GM19328 (cell line): ENCODE results near the gene C1orf185.
A peak's percentile ranks its signal among the peaks of the same experiment; 100 is the strongest.
"Not testable (repeated sequence)": the region's sequence is repeated elsewhere in the genome, so short reads cannot be mapped to it uniquely, and the experiment has no call there.

Source experiments
- ATAC-seq: cut with Tn5 transposase; IDR thresholded peaks from one replicate; pipeline ENCODE4 v1.9.1; 2021; ENCODE audit warnings: mild to moderate bottlenecking, moderate library complexity; ENCODE audit not compliant: unreplicated experiment

Gene C1orf185

GRCh38 chr1:51101976-51102375 lies at the start of gene C1orf185:
Gene C1orf185 (plus strand): TSS chr1:51102228. CDS start chr1:51102234, 6 bp downstream.
- ATAC-seq = no peak

- no peak for ATAC-seq
Measured at GRCh38 chr1:51058858-51059257, 43.2 kb upstream of the C1orf185 start.

DNA sequence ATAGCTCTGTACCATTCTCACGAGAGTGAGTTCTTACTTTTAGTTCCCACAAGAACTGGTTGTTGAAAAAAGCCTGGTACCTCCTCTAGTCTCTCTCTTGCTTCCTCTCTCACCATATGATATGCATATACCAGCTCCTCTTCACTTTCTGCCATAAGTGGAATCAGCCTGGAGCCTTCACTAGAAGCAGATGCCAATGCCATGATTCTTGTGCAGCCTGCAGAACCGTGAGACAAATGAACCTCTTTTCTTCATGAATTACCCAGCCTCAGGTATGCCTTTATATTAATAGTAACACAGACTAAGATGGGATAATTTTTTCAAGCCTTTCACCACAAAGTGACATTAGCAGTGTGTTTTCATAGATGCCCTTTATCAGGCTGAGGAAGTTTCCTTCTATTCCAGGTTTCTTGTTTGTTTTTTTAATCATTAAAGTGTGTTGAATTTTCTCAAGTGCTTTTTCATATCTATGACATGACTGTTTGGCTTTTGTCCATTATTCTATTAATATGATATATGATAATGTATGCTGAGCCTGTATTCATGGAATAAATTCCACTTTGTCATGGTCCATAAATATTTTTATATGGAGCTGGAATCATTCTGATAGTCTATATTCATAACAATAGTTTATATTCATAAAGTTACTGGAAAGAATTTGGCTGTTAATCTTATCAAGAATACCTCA lies 40.7 kb upstream of the C1orf185 start:
- ATAC-seq = no peak

DNA sequence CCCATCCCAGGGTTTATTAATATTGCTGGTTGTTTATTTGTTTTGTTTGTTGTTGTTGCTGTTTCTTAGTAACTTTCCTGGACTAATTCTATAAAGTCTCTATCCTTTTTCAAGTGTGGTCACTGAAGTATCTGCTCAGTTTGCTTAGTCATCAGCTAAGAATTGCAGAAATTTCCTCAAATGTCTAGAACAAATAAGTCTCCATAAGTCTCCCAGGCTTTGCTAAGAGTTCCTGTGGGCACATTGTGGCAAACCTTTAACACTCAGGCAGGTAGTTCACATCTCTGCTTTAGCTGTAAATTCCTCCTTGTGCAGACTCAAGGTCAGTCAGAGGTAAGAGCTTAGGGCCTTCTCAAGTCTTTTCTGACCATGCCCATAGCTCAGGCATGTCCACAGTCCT lies 38.9 kb upstream of the C1orf185 start:
- no peak for ATAC-seq

DNA sequence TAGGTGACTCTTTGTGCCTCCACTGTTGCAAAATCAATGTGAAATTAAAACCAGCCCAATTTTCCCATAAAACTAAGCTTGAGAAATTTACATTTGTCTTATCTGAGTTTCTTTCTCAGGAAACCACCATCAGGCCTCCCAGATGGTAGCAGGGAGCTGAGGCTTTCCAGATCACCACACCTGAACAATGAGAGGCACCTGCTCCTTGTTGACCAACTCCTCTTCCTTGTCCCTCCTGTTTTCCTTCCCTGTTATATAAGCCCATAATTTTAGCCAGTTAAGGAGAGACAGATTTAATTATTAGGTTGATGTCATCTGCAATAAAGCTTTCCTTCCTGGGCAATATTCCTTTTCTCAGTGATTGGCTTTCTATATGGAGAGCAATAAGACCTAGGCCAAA lies 32.0 kb upstream of the C1orf185 start:
- ATAC-seq = no peak

DNA sequence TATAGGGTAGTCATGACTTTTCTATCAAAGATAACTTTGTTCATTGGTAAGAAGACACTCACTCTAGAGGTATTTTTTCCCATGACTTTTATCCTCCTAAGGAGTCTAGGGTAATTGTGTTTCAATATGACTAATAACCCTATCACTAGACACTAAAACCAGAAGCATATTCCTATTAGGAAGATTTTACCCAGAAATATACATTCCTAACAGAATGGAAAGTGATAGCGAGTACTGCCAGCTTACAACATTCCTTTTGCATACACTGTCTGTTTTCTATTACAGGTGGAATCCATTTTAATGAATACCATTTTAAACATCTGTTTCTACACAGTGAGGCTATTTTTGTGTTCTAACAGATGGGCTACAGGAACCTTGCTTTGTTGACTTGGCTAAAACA lies 31.4 kb upstream of the C1orf185 start:
- ATAC-seq = no peak

DNA sequence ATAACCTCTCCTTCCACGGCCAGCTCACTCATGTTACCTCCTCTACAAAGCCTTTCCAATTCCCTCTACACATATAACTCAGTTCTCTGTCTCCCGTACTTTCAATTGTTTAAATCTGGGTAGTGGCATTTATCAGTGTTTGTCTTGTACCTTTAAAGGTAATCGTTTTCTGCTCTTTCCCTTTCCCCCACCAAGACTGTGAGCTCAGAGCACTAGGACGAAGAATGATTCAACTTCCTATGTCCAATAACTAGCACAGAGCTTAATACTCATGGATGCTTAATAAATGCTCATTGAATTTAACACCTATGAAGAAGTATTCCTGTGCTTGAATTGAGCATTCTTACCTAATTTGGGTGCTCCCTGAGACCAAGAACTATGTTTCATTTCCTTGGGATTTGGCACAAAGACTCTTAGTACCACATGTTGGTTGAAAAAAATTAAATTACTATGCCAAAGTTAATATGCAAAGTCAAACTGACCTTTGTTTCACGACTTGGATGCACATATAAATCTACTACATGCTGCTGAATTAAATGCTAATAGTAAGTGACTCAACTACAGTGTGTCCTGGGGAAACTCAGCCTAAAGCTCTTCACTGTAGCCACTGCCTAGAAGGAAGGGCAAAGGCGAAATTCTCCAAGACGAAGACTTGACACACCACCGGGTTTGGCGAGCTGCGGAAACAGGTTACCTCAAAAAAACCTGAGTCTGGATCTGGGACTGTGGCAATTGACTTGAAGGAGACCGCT lies 30.6 kb upstream of the C1orf185 start:
- ATAC-seq = no peak

- no peak for ATAC-seq
Measured at GRCh38 chr1:51072043-51072439, 30.0 kb upstream of the C1orf185 start.

DNA sequence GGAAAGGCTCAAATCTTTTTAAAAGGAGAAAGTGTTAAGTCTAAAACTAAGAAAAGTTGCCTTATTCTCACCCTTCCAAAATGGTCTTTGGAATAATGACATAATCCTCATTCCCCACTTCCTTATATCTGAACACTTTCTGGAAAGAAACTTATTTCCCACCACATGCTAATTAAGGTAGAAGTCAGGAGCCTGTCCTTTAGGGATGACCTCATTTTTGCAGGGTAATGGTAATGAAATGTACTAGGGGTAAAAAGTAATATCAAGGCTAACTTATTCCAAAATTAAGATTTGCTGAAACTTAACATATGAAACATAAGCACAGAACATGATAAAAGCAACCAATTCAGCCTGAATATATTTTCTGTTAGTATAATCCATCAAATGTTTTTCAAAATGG lies 29.4 kb upstream of the C1orf185 start:
- no peak for ATAC-seq

DNA sequence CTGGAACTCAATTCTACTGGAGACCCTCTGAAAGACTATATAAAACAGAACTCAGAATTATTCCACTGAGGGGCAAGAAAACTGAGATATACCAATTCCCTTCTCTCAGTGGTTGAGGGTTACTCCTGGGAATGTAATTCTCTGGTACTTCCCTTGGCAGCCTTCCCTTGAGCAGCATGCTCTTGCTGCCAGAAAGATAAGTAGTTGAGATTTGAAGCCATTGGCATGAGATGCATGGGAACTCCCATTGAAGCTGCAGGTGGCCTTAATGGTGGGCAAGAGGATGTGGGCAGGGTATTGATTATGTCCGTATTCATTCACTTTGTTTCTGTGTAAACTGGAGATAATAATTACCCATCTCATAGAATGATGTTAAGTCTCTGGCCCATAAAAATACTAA lies 28.6 kb upstream of the C1orf185 start:
- no peak for ATAC-seq

DNA sequence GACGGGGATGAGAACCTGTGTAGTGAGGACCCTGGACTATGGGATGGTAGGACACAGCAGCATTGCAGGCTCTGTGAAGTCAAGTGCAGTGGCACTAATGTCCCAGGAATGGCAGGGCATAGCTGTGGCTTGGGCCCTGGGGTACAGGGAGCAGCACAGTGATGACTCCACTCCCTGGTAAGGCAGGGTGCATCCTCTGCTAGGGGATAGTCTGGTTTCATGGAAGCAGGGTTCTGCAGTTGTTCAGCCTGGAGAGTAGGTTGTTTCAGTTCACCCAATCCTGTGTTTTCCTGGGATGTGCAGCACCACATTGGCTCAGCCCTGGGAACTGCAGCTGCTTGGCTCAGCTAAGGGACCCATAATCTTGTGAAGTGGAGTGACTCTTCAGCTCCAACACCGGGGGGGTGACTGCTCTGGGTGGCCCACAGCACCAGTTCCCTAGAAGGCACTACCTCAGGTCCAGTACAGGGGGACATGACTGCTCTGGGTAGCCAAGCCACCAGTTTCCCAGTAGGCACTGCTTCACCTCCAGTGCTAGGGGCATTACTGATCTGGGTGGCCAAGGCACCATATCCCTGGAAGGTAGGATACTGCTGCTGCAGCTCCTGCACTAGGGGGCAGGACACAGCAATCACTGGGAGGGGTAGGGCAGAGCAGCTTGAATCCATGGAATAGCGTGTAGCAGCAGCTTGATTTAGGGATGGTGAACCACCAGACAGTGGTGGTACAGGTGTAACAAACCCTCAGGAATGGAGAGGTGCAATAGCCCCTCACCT lies 15.3 kb upstream of the C1orf185 start:
- ATAC-seq = no peak

DNA sequence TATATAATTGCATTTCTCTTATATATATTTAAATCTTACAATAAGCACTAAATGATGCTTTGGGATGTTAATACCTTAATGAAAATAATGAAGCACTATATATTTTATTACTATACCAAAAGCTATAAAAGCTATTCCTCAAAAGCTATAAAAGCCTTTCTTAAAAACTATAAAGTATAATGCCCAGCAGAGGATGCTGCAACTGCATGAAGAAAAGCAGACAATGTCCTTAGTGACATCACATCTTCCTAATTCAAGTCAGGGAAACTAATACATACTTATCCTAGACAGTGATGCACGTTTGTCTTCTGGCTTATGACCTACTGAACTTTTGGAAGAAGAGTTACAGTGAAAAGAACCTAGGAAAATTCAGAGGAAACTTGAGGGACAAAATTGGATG lies 13.6 kb upstream of the C1orf185 start:
- no peak for ATAC-seq

DNA sequence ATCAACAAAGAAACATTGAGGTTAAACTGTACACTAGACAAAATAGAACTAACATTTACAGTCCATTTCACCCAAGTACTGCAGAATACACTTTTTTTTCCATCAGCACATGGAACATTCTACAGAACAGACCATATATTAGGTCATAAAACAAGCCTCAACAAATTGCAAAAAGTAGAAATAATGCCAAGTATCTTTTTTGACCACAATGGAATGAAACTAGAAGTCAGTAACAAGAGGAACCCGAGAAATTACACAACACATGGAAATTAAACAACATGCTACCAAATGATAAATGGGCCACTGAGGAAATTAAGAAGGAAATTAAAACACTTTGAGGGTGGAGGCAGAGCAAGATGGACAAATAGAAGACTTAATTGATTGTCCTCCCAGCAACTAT lies 8.4 kb upstream of the C1orf185 start:
- ATAC-seq = no peak

DNA sequence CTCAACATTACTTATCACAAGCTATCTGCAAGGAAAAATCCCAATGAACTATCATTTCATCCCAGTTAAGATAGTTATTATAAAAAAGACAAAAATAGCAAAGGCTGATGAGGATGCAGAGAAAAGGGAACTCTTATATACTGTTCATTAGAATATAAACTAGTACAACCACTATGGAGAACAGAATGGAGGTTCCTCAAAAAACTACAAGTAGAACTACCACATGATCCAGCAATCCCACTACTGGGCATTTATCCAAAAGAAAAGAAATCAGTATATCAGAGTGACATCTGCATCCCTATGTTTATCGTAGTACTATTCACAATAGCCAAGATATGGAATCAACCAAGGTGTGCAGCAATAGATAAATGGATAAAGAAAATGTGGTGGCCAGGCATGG lies 4.9 kb upstream of the C1orf185 start:
- ATAC-seq = no peak

DNA sequence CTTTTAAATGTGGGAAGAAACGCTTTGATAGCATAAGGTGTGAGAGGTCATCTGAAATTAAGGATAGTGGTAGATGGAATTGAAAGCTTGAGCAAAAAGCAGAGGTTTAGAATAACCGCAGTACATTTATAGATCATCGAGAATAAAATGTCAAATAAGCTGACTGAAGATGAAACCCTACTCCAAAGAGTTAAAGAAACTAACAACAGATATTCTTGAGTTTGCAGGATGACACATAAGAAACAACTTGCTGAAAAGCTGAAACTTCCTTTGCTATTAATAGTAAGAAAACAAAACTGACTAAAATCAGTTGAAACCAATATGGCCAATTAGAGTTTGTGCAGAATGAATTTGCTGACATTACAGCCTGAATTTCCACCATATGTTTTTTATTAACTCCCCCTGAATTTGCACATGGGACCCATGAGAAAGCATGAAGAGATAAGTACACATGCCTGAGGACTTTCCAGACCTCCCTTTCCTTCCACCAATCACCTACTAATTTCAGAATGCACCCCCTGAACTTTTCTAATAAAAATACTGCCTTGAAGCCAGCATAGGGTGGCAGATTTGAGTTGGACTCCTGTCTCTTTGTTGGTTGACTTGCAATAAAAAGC lies 1.7 kb upstream of the C1orf185 start:
- peak; percentile 58 for ATAC-seq

GRCh38 chr1:51114137-51114536 lies 12.1 kb downstream of the C1orf185 start:
- no peak for ATAC-seq

DNA sequence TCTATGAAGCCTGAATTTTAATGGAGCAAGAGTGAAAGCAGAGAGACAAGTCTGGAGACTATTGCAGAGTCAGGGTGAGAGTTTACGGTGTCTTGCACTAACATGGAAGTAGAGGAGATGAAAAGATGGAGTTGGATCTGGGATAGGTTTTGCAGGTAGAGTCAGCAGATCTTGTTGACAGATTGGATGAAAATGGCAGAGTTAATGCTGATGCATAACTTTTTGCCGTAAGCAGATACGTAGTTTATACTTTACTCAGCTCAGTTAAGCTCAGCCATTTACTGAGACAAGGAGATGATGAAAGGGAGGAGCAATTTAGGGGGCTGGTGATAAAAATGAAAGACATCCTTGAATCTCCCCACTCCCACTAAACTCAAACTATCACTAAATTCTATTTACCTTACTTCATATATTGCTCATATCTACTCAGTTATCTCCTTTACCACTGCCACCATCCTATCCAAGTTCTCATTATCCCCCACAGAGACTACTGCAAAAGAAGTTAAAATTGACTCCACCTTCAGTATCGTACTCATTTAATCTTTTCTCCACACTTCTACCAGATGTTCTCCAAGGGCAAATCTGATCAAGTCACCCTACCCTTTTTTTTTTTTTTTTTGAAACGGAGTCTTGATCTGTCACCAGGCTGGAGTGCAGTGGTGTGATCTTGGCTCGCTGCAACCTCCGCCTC lies 13.8 kb downstream of the C1orf185 start:
- ATAC-seq = no peak

DNA sequence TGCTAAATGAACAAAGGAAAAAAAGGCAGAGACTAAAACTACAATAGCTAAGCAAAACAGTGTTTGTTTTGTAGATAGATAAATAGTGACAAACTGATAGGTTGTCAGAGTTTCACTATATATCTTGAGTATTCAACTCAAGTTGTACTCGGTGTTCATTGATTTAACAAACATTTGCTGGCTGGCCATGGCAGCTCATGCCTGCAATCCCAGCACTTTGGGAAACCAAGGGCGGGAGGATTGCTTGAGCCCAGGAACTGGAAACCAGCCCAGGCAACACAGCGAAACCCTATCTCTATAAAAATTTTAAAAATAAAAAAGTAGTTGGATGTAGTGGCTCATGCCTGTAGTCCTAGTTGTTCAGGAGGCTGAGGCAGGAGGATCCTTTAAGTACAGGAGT lies 17.3 kb downstream of the C1orf185 start:
- ATAC-seq = no peak

DNA sequence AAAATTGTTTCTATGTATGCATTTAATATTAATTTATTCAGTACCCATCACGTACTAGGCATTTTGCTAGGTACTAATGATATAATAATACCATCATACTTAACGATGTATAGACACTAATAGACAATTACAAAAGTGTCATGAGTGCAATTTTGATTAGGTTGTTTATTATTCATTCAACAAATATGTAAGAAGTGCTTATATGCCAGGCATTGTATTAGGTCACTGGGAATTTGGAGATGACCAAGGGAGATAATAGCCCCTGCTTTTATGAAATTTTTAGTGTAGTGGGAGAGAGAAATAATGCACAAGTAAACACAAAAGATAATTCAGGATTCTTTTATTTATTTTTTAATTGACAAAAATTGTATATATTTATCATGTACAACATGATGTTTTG lies 18.6 kb downstream of the C1orf185 start:
- ATAC-seq = no peak

DNA sequence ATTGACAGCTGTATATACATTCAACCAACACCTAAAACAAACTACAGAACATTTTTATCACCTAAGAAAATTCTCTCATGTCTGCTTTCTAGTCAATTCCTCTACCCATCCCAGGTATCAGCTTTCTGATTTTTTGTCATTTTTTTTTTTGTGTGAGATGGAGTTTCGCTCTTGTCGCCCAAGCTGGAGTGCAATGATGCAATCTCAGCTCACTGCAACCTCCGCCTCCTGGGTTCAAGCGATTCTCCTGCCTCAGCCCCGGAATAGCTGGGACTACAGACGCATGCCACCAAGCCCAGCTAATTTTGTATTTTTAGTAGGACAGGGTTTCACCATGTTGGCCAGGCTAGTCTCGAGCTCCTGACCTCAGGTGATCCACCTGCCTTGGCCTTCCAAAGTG lies 25.1 kb downstream of the C1orf185 start:
- ATAC-seq = not testable (repeated sequence)

DNA sequence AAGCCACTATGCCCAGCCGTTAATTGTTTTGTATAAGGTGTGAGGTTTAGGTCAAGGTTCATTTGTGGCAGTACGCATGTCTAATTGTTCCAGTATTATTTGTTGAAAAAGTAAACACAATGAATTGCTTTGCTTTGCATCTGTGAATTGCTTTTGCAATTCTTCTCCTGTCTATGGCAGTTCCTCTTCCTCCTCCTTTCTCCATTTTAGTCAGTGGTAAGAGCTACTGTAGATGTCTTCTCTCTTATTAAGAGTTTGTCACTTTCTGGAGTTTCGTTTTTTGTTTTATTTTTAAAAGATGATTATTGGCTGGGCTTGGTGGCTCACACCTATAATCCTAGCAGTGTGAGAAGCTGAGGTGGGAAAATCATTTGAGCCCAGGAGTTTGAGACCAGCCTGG lies 29.2 kb downstream of the C1orf185 start:
- ATAC-seq = no peak
